GM21515 (cell line): ENCODE measurements around the gene NFIB.

Experiments used
- ATAC-seq: cut with Tn5 transposase; IDR thresholded peaks from one replicate; pipeline ENCODE4 v1.9.1; 2021; ENCODE audit not compliant: unreplicated experiment

NFIB gene

DNA sequence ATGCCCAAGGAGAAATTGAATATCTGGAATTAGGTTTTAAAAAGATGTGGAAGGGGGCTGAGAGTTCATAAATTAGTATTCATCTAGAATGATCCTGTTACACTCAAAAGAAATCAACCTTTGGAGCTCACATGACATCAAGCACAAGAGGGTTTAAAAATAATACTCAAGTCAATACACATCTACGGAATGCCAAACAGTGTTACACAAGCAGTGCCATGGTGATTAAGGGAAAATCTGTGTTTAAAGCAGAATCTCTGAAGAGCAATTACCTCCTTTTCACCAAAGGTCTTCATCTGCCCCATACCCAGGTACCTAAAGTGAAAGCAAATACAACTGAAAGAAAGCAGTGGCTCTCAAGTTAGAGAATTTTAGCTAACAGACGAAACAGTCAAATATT is 261.6 kb downstream of the NFIB start:
- ATAC-seq, result no peak

DNA sequence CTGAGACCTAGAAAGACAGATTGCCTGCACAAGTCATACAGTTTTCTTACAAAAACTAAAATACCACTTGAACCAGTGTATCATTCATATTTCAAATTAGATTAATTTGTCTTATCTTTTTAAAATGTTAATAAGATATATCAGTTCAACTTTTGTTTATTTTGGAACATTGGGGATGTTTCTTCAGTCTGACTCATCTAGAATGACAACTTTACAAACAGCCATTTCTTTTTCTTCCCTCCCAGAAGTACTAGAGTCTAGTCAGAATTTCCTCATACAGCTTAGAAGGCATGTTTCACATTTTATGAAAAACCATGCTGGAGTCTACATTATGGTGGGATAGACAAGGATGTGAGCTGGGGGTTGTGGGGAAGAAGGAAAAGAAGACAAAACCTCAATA is 262.5 kb downstream of the NFIB start:
- no peak for ATAC-seq

DNA sequence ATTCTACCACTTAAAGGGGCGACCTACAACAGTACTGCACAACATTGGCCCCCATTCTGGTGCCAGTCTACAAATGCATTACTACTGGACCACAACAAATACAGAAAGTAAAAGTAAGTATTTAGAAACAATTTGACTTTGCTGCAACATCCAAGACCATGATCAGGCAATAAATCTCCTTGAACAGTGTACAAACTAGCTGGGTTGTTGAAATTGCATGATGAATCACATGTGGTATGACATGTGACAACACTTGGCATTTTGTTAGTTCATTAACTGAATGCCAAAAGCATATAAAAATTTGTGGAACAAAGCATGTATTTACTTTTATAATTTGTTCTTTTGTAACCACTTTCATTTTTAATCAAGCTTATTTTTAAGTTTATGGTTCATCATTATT is 270.5 kb downstream of the NFIB start:
- ATAC-seq, result no peak

DNA sequence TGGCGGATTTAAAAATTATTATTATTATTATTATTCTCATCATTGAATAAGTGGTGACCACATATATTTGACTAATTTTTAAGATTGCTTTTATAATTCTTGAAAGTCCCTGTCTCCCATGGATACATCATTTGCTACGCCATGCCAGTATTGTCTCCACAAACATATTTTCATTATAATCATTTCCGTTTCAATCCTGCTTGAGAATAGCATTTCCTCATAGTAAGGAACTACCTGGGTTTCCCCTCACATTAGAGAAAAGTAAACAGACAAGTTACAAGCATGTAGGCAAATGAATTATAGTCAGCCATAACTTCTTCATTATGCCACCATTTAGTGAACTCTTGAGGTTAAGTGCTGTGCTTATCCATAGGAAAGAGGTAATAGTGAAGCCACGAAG is 276.6 kb downstream of the NFIB start:
- ATAC-seq, result no peak

DNA sequence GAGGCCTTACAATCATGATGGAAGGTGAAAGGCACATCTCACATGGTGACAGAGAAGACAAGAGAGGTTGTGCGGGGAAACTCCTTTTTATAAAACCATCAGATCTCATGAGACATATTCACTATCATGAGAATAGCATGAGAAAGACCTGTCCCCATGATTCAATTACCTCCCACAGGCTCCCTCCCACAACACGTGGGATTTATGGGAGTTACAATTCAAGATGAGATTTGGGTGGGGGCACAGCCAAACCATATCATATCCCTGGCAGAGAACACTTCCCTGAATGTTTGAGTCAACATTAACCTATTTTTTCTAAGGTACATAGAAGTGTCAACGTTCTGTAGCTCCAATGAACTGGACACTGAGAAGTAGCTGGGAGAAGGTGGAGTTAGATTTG is 280.9 kb downstream of the NFIB start:
- no peak for ATAC-seq
